HG02588 (cell line): ENCODE data around the gene ZDHHC3.
A peak's percentile ranks its signal among the peaks of the same experiment; 100 is the strongest.

Source experiments
- ATAC-seq: cut with Tn5 transposase; IDR thresholded peaks from one replicate; pipeline ENCODE4 v1.9.1; 2021; ENCODE audit warnings: mild to moderate bottlenecking, moderate library complexity; ENCODE audit not compliant: unreplicated experiment

ZDHHC3 gene

GRCh38 chr3:44976002-44976815 lies at the start of gene ZDHHC3, which contains the start of gene EXOSC7:
TSS of gene ZDHHC3 (minus strand) at chr3:44976174. CDS start at chr3:44959436, 16,738 bp downstream.
TSS of gene EXOSC7 (plus strand) at chr3:44976244. CDS start at chr3:44976278, 34 bp downstream.
- peak; percentile 83 for ATAC-seq

GRCh38 chr3:45024542-45025255 lies 48.7 kb upstream of the ZDHHC3 start:
- ATAC-seq: no peak

- no peak for ATAC-seq
Measured at GRCh38 chr3:45023675-45024074, 47.7 kb upstream of the ZDHHC3 start.

GRCh38 chr3:45021524-45022297 lies 45.7 kb upstream of the ZDHHC3 start:
- no peak for ATAC-seq

- no peak for ATAC-seq
Measured at GRCh38 chr3:45020534-45020933, 44.6 kb upstream of the ZDHHC3 start.

GRCh38 chr3:45017821-45018220 lies 41.8 kb upstream of the ZDHHC3 start:
- no peak for ATAC-seq

GRCh38 chr3:45016916-45017315 lies 40.9 kb upstream of the ZDHHC3 start:
- ATAC-seq: no peak

GRCh38 chr3:45012577-45012976 lies 36.6 kb upstream of the ZDHHC3 start:
- ATAC-seq: no peak

- no peak for ATAC-seq
Measured at GRCh38 chr3:45011756-45012508, 36.0 kb upstream of the ZDHHC3 start.

- no peak for ATAC-seq
Measured at GRCh38 chr3:45010811-45011333, 34.9 kb upstream of the ZDHHC3 start.

GRCh38 chr3:45009868-45010267 lies 33.9 kb upstream of the ZDHHC3 start:
- no peak for ATAC-seq

- ATAC-seq: no peak
Measured at GRCh38 chr3:45008117-45008516, 32.1 kb upstream of the ZDHHC3 start.

- ATAC-seq: no peak
Measured at GRCh38 chr3:45007091-45007490, 31.1 kb upstream of the ZDHHC3 start.

GRCh38 chr3:45003859-45004258 lies 27.9 kb upstream of the ZDHHC3 start:
- no peak for ATAC-seq

GRCh38 chr3:45003406-45003805 lies 27.4 kb upstream of the ZDHHC3 start:
- ATAC-seq: no peak

GRCh38 chr3:45002720-45003119 lies 26.7 kb upstream of the ZDHHC3 start:
- ATAC-seq: no peak

- ATAC-seq: no peak
Measured at GRCh38 chr3:45002139-45002660, 26.2 kb upstream of the ZDHHC3 start.

- no peak for ATAC-seq
Measured at GRCh38 chr3:45001738-45002137, 25.8 kb upstream of the ZDHHC3 start.

GRCh38 chr3:45000823-45001222 lies 24.8 kb upstream of the ZDHHC3 start:
- ATAC-seq: no peak

- no peak for ATAC-seq
Measured at GRCh38 chr3:44999782-45000181, 23.8 kb upstream of the ZDHHC3 start.
